NCI-H1417 treated with DMSO at 0.1 percent for 48 hours (cell line): ENCODE measurements around the gene DRC3.

Experiments used
- DNase-seq: peaks from one replicate; lab custom pipeline; 2025; lab: John Stamatoyannopoulos, UW

DRC3 gene

GRCh38 chr17:18055597-18055996 lies 82.9 kb downstream of the DRC3 start:
- no peak for DNase-seq

- DNase-seq, result no peak
These were observed 83.6 kb downstream of the DRC3 start for GRCh38 chr17:18056214-18056613.

- no peak for DNase-seq
These were observed 86.6 kb downstream of the DRC3 start for GRCh38 chr17:18059283-18059682.

- no peak for DNase-seq
These were observed 91.4 kb downstream of the DRC3 start for GRCh38 chr17:18064053-18064452.

- no peak for DNase-seq
These were observed 92.9 kb downstream of the DRC3 start for GRCh38 chr17:18065546-18065945.
